Measurements from ENCODE around the gene KLHDC9. TPM values are rescaled to one million over a fixed set of nuclear protein-coding genes. Genes with fewer than 3 reads are reported as not detected.

Gene KLHDC9
- total and polyA plus RNA-seq, 2 of the 8 experiments (the other 6 are each of a cell fraction or from before 2014, with no cell fraction given), result 6.5 to 15.6 TPM

DNA sequence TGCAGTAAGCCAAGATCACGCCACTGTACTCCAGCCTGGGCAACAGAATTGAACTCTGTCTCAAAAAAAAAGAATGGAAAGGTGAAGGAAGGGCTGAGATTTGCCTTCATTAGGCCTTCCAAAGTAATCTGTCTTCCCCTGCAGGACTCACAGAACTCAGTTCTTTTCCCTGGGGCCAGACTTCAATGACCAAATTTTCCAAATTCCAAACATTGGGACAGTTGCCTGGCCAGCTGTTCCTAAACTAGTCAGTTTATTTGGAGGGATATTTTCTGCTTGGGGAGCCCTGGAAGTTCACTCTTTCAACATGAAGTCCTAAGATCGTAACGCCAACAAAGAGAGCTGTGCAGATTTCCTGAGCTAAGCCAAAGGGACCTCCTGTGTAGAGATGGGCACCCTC is 39.7 kb downstream of the KLHDC9 start:
- Histone ChIP-seq H3K23me2 (ENCODE audit: low read depth, low read length) (peaks cover 4% of the 10 kb centered on the region), H4K5ac (ENCODE audit: insufficient read length, low read depth, low read length) (no peak overlapping the region), H3K79me2 (ENCODE audit: control insufficient read depth in 1 of 2, insufficient read depth in 2 of 2, low read length in 2 of 2) (peaks cover 0 to 10% of the 10 kb centered on the region in 2 experiments; a peak in 2 of 4 replicates), H2BK5ac (ENCODE audit: low read depth, low read length) (no peak overlapping the region), H2BK12ac (ENCODE audit: low read depth, low read length) (no peak overlapping the region), H3K4ac (replicated peaks; ENCODE audit: insufficient read length, low read depth, low read length) (no peak overlapping the region), H3K4me1 (replicated peaks in 1 of 4; ENCODE audit: control insufficient read depth in 3 of 4, insufficient read depth in 4 of 4, low read length in 3 of 4) (no peaks in the 10 kb centered on the region), H3K27me3 (replicated peaks in 1 of 4; ENCODE audit: control insufficient read depth in 3 of 4, extremely low read depth in 1 of 4, insufficient read depth in 3 of 4, low read length in 3 of 4) (no peaks in the 10 kb centered on the region), H3K9me3 (ENCODE audit: insufficient read depth in 2 of 2, low read depth in 1 of 2, low read length in 1 of 2) (no peaks in the 10 kb centered on the region), H3K18ac (ENCODE audit: extremely low read depth, low read length) (no peak overlapping the region), H3K9ac (replicated peaks in 1 of 4; ENCODE audit: extremely low read depth in 1 of 4, low read depth in 3 of 4, low read length in 3 of 4) (no peak overlapping the region), H4K91ac (replicated peaks; ENCODE audit: insufficient read length, low read length) (no peak overlapping the region), H3K27ac (ENCODE audit: low read depth, low read length) (no peak overlapping the region), H2BK15ac (ENCODE audit: low read length) (no peak overlapping the region), H2AK5ac (ENCODE audit: low read depth, low read length) (no peak overlapping the region), H3K36me3 (ENCODE audit: control insufficient read depth in 2 of 4, insufficient read depth in 4 of 4, low read length in 3 of 4) (no peaks in the 10 kb centered on the region; a peak in 1 of 8 replicates), H3K56ac (replicated peaks; ENCODE audit: insufficient read length, low read depth, low read length) (no peak overlapping the region), H2BK20ac (ENCODE audit: low read length) (no peak overlapping the region), H3K4me2 (ENCODE audit: insufficient read depth in 1 of 2, low read depth in 2 of 2, low read length in 2 of 2) (no peak overlapping the region), H3K79me1 (ENCODE audit: low read depth, low read length) (peaks cover 6% of the 10 kb centered on the region; the same call in 1 of the 2 replicates), H2AFZ (ENCODE audit: low read length) (no peak overlapping the region), H2BK120ac (replicated peaks; ENCODE audit: low read depth, low read length) (no peak overlapping the region), H4K20me1 (replicated peaks in 1 of 2; ENCODE audit: control insufficient read depth in 1 of 2, insufficient read depth in 2 of 2, low read length in 2 of 2) (peaks cover 0 to 1% of the 10 kb centered on the region in 2 experiments), H3K14ac (ENCODE audit: insufficient read length) (no peak overlapping the region), H4K8ac (ENCODE audit: extremely low read depth, insufficient read depth, low read length) (no peak overlapping the region), H3K23ac (ENCODE audit: insufficient read length) (no peak overlapping the region), H3K4me3 (ENCODE audit: extremely low read depth in 1 of 4, insufficient read depth in 2 of 4, low read depth in 3 of 4, low read length in 4 of 4) (no peak overlapping the region)
- POLR2A ChIA-PET (ENCODE audit: partially characterized antibody), result interaction anchor here (0.7 to 9.6 kb wide), 5 partner anchors 10 to 63 kb away, joined by 3 to 130 read pairs (median 4); partner anchors contain the start of genes UFC1 and USP21
- WGBS, 2 experiments (ENCODE audit: extremely low coverage in 1 of 2, insufficient coverage in 1 of 2, insufficient read length in 1 of 2, insufficient replicate concordance in 2 of 2, low coverage in 1 of 2, low lambda C conversion rate in 2 of 2, missing lambda C conversion rate in 1 of 2), result 89% methylated on average over 3 of the region's 3 CpGs; no CpG with 5 or more reads in 1 of the 2 experiments
- DNase-seq (ENCODE audit: low read depth in 1 of 2, low spot score in 2 of 2) (no peak), FAIRE-seq (no peak)
- CTCF ChIA-PET (ENCODE audit: partially characterized antibody), result interaction anchor here (0.6 to 7.3 kb wide), 19 partner anchors 9 to 519 kb away, joined by 3 to 58 read pairs (median 4); partner anchors contain the start of genes ARHGAP30, ITLN2, KLHDC9 and PPOX
- TF ChIP-seq CTBP2 (IDR thresholded peaks at IDR 0.05; ENCODE audit: borderline replicate concordance, insufficient read depth, insufficient read length, low read length) (no peak), RNF2 (IDR thresholded peaks at IDR 0.05; ENCODE audit: borderline replicate concordance, low read depth, low read length, missing control alignments, poor library complexity, severe bottlenecking) (no peak), TBP (IDR thresholded peaks at IDR 0.05; ENCODE audit: low read depth, low read length) (no peak), CEBPB (IDR thresholded peaks at IDR 0.05; ENCODE audit: low read depth, low read length) (no peak), PHF8 (conservative IDR thresholded peaks at IDR 0.05; ENCODE audit: low read depth, low read length) (no peak)
